Measurements from ENCODE around the gene SRP14.

DNA sequence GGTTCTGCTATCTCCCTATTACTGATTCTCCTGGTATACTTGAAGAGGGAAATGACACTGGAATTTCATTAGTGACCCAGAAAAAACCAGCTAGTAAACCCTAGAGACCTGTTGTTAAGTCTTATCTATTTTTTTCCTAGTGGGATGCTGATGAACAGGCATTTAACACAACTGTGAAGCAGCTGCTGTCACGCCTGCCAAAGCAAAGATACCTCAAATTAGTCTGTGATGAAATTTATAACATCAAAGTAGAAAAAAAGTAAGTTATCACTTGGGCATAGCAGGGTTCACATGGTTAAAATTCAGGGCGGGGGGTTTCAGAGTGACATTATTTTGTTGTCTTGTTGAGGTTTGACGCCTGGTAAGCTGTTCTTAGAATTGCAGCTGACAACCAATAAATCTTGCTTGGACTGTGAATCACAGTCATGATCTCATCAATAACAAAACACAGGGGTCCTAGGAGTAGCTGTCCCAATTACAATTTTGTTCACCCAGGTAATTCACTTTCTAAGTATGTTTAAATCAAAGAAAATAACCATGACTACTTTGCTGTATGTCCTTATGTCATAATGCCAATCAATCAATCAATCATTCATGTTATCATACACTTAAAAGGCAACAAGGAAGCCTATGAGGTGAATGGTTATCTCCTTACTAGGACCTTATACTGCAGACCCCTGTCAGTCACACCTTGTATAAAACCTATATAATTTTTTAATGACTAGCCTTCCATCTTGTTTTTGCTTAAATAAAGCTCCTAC, 4.6 kb downstream of the SRP14 start:
- TF ChIP-seq, protein P1, sequence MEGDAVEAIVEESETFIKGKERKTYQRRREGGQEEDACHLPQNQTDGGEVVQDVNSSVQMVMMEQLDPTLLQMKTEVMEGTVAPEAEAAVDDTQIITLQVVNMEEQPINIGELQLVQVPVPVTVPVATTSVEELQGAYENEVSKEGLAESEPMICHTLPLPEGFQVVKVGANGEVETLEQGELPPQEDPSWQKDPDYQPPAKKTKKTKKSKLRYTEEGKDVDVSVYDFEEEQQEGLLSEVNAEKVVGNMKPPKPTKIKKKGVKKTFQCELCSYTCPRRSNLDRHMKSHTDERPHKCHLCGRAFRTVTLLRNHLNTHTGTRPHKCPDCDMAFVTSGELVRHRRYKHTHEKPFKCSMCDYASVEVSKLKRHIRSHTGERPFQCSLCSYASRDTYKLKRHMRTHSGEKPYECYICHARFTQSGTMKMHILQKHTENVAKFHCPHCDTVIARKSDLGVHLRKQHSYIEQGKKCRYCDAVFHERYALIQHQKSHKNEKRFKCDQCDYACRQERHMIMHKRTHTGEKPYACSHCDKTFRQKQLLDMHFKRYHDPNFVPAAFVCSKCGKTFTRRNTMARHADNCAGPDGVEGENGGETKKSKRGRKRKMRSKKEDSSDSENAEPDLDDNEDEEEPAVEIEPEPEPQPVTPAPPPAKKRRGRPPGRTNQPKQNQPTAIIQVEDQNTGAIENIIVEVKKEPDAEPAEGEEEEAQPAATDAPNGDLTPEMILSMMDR (conservative IDR thresholded peaks at IDR 0.05; ENCODE audit: low read length): no peak
- TF ChIP-seq EZH2phosphoT487 (IDR thresholded peaks at IDR 0.05; ENCODE audit: borderline replicate concordance, low read depth, low read length): no peak
